HEK293 (cell line): Measurements from ENCODE around the gene SPTBN1.

ENCODE experiments used
- EGR2 ChIP-seq: fragments of 450-650 bp; formaldehyde crosslinking; IDR thresholded peaks from 2 replicates; pipeline ENCODE4 v1.5.1; 2016; ENCODE audit warnings: low read depth, missing biosample characterization, missing genetic modification characterization
- GLI2 ChIP-seq: fragments of 450-650 bp; formaldehyde crosslinking; IDR thresholded peaks from 2 replicates; pipeline ENCODE4; 2017; ENCODE audit warnings: missing biosample characterization, missing genetic modification characterization, low read depth, borderline replicate concordance
- GLIS1 ChIP-seq: fragments of 450-650 bp; formaldehyde crosslinking; IDR thresholded peaks from 2 replicates; pipeline ENCODE4 v1.5.1; 2016; ENCODE audit warnings: missing biosample characterization, missing genetic modification characterization
- KLF17 ChIP-seq: fragments of 450-650 bp; formaldehyde crosslinking; IDR thresholded peaks from 2 replicates; pipeline ENCODE4 v1.5.1; 2016; ENCODE audit warnings: missing biosample characterization, missing genetic modification characterization
- KLF7 ChIP-seq: fragments of 450-650 bp; formaldehyde crosslinking; IDR thresholded peaks from 2 replicates; pipeline ENCODE4 v1.5.1; 2016; ENCODE audit warnings: missing biosample characterization, missing genetic modification characterization, borderline replicate concordance
- MYNN ChIP-seq: fragments of 450-650 bp; formaldehyde crosslinking; IDR thresholded peaks from 2 replicates; pipeline ENCODE4 v1.5.1; 2016; ENCODE audit warnings: missing biosample characterization, missing genetic modification characterization, borderline replicate concordance
- OSR2 ChIP-seq: fragments of 450-650 bp; formaldehyde crosslinking; IDR thresholded peaks from 2 replicates; pipeline ENCODE4 v1.5.1; 2016; ENCODE audit warnings: missing biosample characterization, missing genetic modification characterization
- PRDM10 ChIP-seq: fragments of 450-650 bp; formaldehyde crosslinking; IDR thresholded peaks from 2 replicates; pipeline ENCODE4 v1.5.1; 2016; ENCODE audit warnings: missing biosample characterization, missing genetic modification characterization
- PRDM6 ChIP-seq: fragments of 450-650 bp; formaldehyde crosslinking; IDR thresholded peaks from 2 replicates; pipeline ENCODE4 v1.5.1; 2017; ENCODE audit warnings: missing biosample characterization, missing genetic modification characterization
- TCF7L2 ChIP-seq: IDR thresholded peaks from 2 replicates; pipeline ENCODE4 v1.6.1; 2011; ENCODE audit warnings: low read depth, mild to moderate bottlenecking, inconsistent platforms, low read length, moderate library complexity, borderline replicate concordance
- ZBTB17 ChIP-seq: fragments of 450-650 bp; formaldehyde crosslinking; IDR thresholded peaks from 2 replicates; pipeline ENCODE4 v1.5.1; 2016; ENCODE audit warnings: missing biosample characterization, missing genetic modification characterization
- ZEB2 ChIP-seq: fragments of 450-650 bp; formaldehyde crosslinking; IDR thresholded peaks from 2 replicates; pipeline ENCODE4 v1.5.1; 2016; ENCODE audit warnings: missing biosample characterization, missing genetic modification characterization
- ZFP41 ChIP-seq: fragments of 450-650 bp; formaldehyde crosslinking; IDR thresholded peaks from 2 replicates; pipeline ENCODE4 v1.5.1; 2016; ENCODE audit warnings: missing biosample characterization, missing genetic modification characterization, borderline replicate concordance
- ZNF10 ChIP-seq: fragments of 450-650 bp; formaldehyde crosslinking; IDR thresholded peaks from 2 replicates; pipeline ENCODE4 v1.5.1; 2017; ENCODE audit warnings: missing biosample characterization, missing genetic modification characterization
- ZNF114 ChIP-seq: fragments of 450-650 bp; formaldehyde crosslinking; IDR thresholded peaks from 2 replicates; pipeline ENCODE4 v1.5.0; 2017; ENCODE audit warnings: missing biosample characterization, missing genetic modification characterization
- ZNF146 ChIP-seq: fragments of 450-650 bp; formaldehyde crosslinking; IDR thresholded peaks from 2 replicates; pipeline ENCODE4 v1.5.1; 2016; ENCODE audit warnings: missing biosample characterization, missing genetic modification characterization
- ZNF19 ChIP-seq: fragments of 450-650 bp; formaldehyde crosslinking; IDR thresholded peaks from 2 replicates; pipeline ENCODE4; 2016; ENCODE audit warnings: missing biosample characterization, missing genetic modification characterization, low read depth
- ZNF2 ChIP-seq: fragments of 450-650 bp; formaldehyde crosslinking; IDR thresholded peaks from 2 replicates; pipeline ENCODE4 v1.5.1; 2016; ENCODE audit warnings: missing biosample characterization, missing genetic modification characterization
- ZNF350 ChIP-seq: fragments of 450-650 bp; formaldehyde crosslinking; IDR thresholded peaks from 2 replicates; pipeline ENCODE4 v1.5.0; 2017; ENCODE audit warnings: missing biosample characterization, mild to moderate bottlenecking, missing genetic modification characterization
- ZNF473 ChIP-seq: fragments of 450-650 bp; formaldehyde crosslinking; IDR thresholded peaks from 2 replicates; pipeline ENCODE4 v1.5.1; 2017; ENCODE audit warnings: missing biosample characterization, missing genetic modification characterization
- ZNF501 ChIP-seq: fragments of 450-650 bp; formaldehyde crosslinking; IDR thresholded peaks from 2 replicates; pipeline ENCODE4 v1.5.1; 2016; ENCODE audit warnings: missing biosample characterization, missing genetic modification characterization
- ZNF521 ChIP-seq: fragments of 450-650 bp; formaldehyde crosslinking; IDR thresholded peaks from 2 replicates; pipeline ENCODE4 v1.5.1; 2017; ENCODE audit warnings: missing biosample characterization, mild to moderate bottlenecking, missing genetic modification characterization
- ZNF560 ChIP-seq: fragments of 450-650 bp; formaldehyde crosslinking; IDR thresholded peaks from 2 replicates; pipeline ENCODE4 v1.5.1; 2017; ENCODE audit warnings: missing biosample characterization, missing genetic modification characterization, borderline replicate concordance
- ZNF561 ChIP-seq: fragments of 450-650 bp; IDR thresholded peaks from 2 replicates; pipeline ENCODE4 v1.5.1; 2018; ENCODE audit warnings: missing biosample characterization, missing genetic modification characterization, borderline replicate concordance
- ZNF629 ChIP-seq: fragments of 450-650 bp; formaldehyde crosslinking; IDR thresholded peaks from 2 replicates; pipeline ENCODE4 v1.5.1; 2017; ENCODE audit warnings: missing biosample characterization, missing genetic modification characterization
- ZNF639 ChIP-seq: fragments of 450-650 bp; formaldehyde crosslinking; IDR thresholded peaks from 2 replicates; pipeline ENCODE4 v1.5.1; 2016; ENCODE audit warnings: missing biosample characterization, missing genetic modification characterization
- ZNF660 ChIP-seq: fragments of 450-650 bp; IDR thresholded peaks from 2 replicates; pipeline ENCODE4 v1.5.1; 2018; ENCODE audit warnings: missing biosample characterization, mild to moderate bottlenecking, missing genetic modification characterization
- ZNF792 ChIP-seq: fragments of 450-650 bp; formaldehyde crosslinking; IDR thresholded peaks from 2 replicates; pipeline ENCODE4 v1.5.1; 2016; ENCODE audit warnings: missing biosample characterization, missing genetic modification characterization
- ZXDB ChIP-seq: fragments of 450-650 bp; formaldehyde crosslinking; IDR thresholded peaks from 2 replicates; pipeline ENCODE4 v1.5.1; 2016; ENCODE audit warnings: missing biosample characterization, missing genetic modification characterization
- TF ChIP-seq, protein P1 (sequence below): fragments of 450-650 bp; formaldehyde crosslinking; IDR thresholded peaks from 2 replicates; pipeline ENCODE4 v1.5.1; 2017; ENCODE audit warnings: missing biosample characterization, mild to moderate bottlenecking, missing genetic modification characterization, moderate library complexity
- TF ChIP-seq, protein P2 (sequence below): fragments of 450-650 bp; formaldehyde crosslinking; IDR thresholded peaks from 2 replicates; pipeline ENCODE4 v1.5.1; 2017; ENCODE audit warnings: missing biosample characterization, missing genetic modification characterization

The SPTBN1 gene

DNA sequence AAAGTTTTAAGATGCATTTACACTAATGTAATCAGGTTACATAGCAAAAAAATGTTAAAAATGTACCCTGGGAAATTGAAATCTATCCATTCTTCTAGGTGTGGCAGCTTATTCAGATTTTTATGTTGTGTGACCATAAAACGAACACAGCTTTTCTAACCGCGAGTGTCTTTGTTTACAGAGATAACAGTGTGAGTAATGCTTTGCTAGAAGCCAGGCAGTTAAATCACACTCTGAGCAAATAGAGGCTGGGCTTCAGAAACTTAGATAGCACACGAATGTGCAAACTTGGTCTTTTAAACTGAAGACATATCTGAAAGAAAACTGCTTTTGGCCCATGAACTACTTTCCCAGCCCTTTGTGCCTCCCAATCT lies 116.1 kb downstream of the SPTBN1 start (continued):
- TF ChIP-seq OSR2 (peak; percentile 90), ZNF10 (tag by site-specific recombination) (peak; percentile 39; the same call in 1 of the 2 replicates), KLF17 (tag by site-specific recombination) (peak; percentile 91), ZNF350 (no peak), GLI2 (tag by site-specific recombination) (peak; percentile 88), ZNF561 (tag by site-specific recombination) (0 out of 2 replicates have a peak, but pooled peaks have one; percentile 27), ZNF660 (tag by site-specific recombination) (peak; percentile 40; the same call in 1 of the 2 replicates), ZNF501 (tag by site-specific recombination) (0 out of 2 replicates have a peak, but pooled peaks have one; percentile 43), ZNF521 (no peak), ZNF114 (no peak), ZNF146 (tag by site-specific recombination) (no peak), ZNF473 (tag by site-specific recombination) (no peak), ZNF792 (no peak), PRDM10 (tag by site-specific recombination) (peak; percentile 8; the same call in 1 of the 2 replicates), KLF7 (peak; percentile 94), ZNF629 (peak; percentile 70), ZNF2 (tag by site-specific recombination) (peak; percentile 40; the same call in 1 of the 2 replicates), MYNN (tag by site-specific recombination) (peak; percentile 86), GLIS1 (tag by site-specific recombination) (0 out of 2 replicates have a peak, but pooled peaks have one; percentile 23), ZFP41 (tag by site-specific recombination) (no peak), ZNF639 (tag by site-specific recombination) (peak; percentile 81; the same call in 1 of the 2 replicates), ZXDB (peak; percentile 37), ZBTB17 (peak; percentile 88), ZEB2 (tag by site-specific recombination) (peak; percentile 76), ZNF560 (tag by site-specific recombination) (no peak), EGR2 (tag by site-specific recombination) (no peak), TCF7L2 (0 out of 2 replicates have a peak, but pooled peaks have one; percentile 18), PRDM6 (tag by site-specific recombination) (peak; percentile 99), ZNF19 (tag by site-specific recombination) (no peak)
- TF ChIP-seq, protein P1, sequence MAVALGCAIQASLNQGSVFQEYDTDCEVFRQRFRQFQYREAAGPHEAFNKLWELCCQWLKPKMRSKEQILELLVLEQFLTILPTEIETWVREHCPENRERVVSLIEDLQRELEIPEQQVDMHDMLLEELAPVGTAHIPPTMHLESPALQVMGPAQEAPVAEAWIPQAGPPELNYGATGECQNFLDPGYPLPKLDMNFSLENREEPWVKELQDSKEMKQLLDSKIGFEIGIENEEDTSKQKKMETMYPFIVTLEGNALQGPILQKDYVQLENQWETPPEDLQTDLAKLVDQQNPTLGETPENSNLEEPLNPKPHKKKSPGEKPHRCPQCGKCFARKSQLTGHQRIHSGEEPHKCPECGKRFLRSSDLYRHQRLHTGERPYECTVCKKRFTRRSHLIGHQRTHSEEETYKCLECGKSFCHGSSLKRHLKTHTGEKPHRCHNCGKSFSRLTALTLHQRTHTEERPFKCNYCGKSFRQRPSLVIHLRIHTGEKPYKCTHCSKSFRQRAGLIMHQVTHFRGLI (tag by site-specific recombination): peak; percentile 93
- TF ChIP-seq, protein P2, sequence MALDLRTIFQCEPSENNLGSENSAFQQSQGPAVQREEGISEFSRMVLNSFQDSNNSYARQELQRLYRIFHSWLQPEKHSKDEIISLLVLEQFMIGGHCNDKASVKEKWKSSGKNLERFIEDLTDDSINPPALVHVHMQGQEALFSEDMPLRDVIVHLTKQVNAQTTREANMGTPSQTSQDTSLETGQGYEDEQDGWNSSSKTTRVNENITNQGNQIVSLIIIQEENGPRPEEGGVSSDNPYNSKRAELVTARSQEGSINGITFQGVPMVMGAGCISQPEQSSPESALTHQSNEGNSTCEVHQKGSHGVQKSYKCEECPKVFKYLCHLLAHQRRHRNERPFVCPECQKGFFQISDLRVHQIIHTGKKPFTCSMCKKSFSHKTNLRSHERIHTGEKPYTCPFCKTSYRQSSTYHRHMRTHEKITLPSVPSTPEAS (tag by site-specific recombination): 0 out of 2 replicates have a peak, but pooled peaks have one; percentile 40
